NCI-H748 (cell line): ENCODE measurements around the gene CXorf66.
"Not testable (repeated sequence)": the region's sequence is repeated elsewhere in the genome, so short reads cannot be mapped to it uniquely, and the experiment has no call there.

ENCODE experiments used
- DNase-seq: peaks from one replicate; lab custom pipeline; 2025; ENCODE audit not compliant: unreplicated experiment; lab: John Stamatoyannopoulos, UW

Gene CXorf66

GRCh38 chrX:139965421-139965820 is at the start of gene CXorf66:
Gene CXorf66 (minus strand): TSS chrX:139965521. CDS start chrX:139965496, 25 bp downstream.
- no peak for DNase-seq

- DNase-seq = peak; percentile 12
These were observed 17.5 kb upstream of the CXorf66 start for GRCh38 chrX:139982856-139983255.

GRCh38 chrX:139974471-139974870 is 9.2 kb upstream of the CXorf66 start:
- no peak for DNase-seq

- DNase-seq = no peak
These were observed 7.6 kb upstream of the CXorf66 start for GRCh38 chrX:139972629-139973624.

- no peak for DNase-seq
These were observed 6.8 kb upstream of the CXorf66 start for GRCh38 chrX:139972113-139972512.

- DNase-seq = no peak
These were observed 6.1 kb upstream of the CXorf66 start for GRCh38 chrX:139971394-139971749.

GRCh38 chrX:139969286-139969685 is 4.0 kb upstream of the CXorf66 start:
- DNase-seq = no peak

- DNase-seq = no peak
These were observed 2.4 kb upstream of the CXorf66 start for GRCh38 chrX:139967750-139968149.

GRCh38 chrX:139967300-139967699 is 2.0 kb upstream of the CXorf66 start:
- DNase-seq = no peak

GRCh38 chrX:139966159-139966558 is 838 bp upstream of the CXorf66 start:
- not testable (repeated sequence) for DNase-seq

- not testable (repeated sequence) for DNase-seq
These were observed 4.2 kb downstream of the CXorf66 start for GRCh38 chrX:139961091-139961490.

GRCh38 chrX:139949703-139950102 is 15.6 kb downstream of the CXorf66 start:
- DNase-seq = no peak

- DNase-seq = no peak
These were observed 20.2 kb downstream of the CXorf66 start for GRCh38 chrX:139945075-139945474.

- no peak for DNase-seq
These were observed 29.1 kb downstream of the CXorf66 start for GRCh38 chrX:139936259-139936658.

- no peak for DNase-seq
These were observed 31.4 kb downstream of the CXorf66 start for GRCh38 chrX:139933904-139934303.

GRCh38 chrX:139932901-139933796 is 32.2 kb downstream of the CXorf66 start, which contains the start of gene ATP11C:
Gene ATP11C (minus strand): TSS chrX:139933053. CDS start chrX:139932042, 1,011 bp downstream.
- DNase-seq = peak; percentile 74

- peak; percentile 64 for DNase-seq
These were observed 33.0 kb downstream of the CXorf66 start for GRCh38 chrX:139932073-139932900.

- DNase-seq = peak; percentile 40
These were observed 33.7 kb downstream of the CXorf66 start for GRCh38 chrX:139931646-139932072.

GRCh38 chrX:139930916-139931645 is 34.2 kb downstream of the CXorf66 start:
- DNase-seq = peak; percentile 43

- DNase-seq = no peak
These were observed 34.9 kb downstream of the CXorf66 start for GRCh38 chrX:139930401-139930800.
